Measurements from ENCODE around the gene MMP24OS.

- TF ChIP-seq CTCF (IDR thresholded peaks at IDR 0.05) (no peak), POLR2A (IDR thresholded peaks at IDR 0.05) (no peak)
Measured at GRCh38 chr20:35238735-35239134, 39.2 kb downstream of the MMP24OS start.
